Measurements from ENCODE around the gene MAN2A1. TPM values are rescaled to one million over a fixed set of nuclear protein-coding genes. Genes with fewer than 3 reads are reported as not detected.
"Not testable (repeated sequence)": the region's sequence is repeated elsewhere in the genome, so short reads cannot be mapped to it uniquely, and the experiment has no call there.

MAN2A1 gene
- total and polyA plus RNA-seq, 10 donors, result 9.5 to 84.8 (median 54.5) TPM

GRCh38 chr5:109756543-109757185 is 66.9 kb downstream of the MAN2A1 start:
- Histone ChIP-seq H3K4me1 (peaks cover 0 to 17% (median 2%) of the 10 kb centered on the region in 6 donors), H3K4me3 (no peak overlapping the region), H3K27me3 (replicated peaks in 1 of 7) (no peaks in the 10 kb centered on the region), H3K9me3 (peaks cover 0 to 9% (median 8%) of the 10 kb centered on the region in 8 donors), H3K27ac (no peak overlapping the region), H3K36me3 (peaks cover 0 to 41% (median 5%) of the 10 kb centered on the region in 6 donors)
- TF ChIP-seq POLR2A (IDR thresholded peaks at IDR 0.05), result no peak
- no peak for TF ChIP-seq POLR2AphosphoS5 (IDR thresholded peaks at IDR 0.05)
- no peak for TF ChIP-seq CTCF (IDR thresholded peaks at IDR 0.05 in 8 of 11, conservative IDR thresholded peaks at IDR 0.05 in 3 of 11)
- intact Hi-C loops (cut with DNase I; ENCODE audit: low total_unique reads), result no loop called here
- no peak for DNase-seq
- WGBS, 5 donors, result 75 to 76% (median 76%) methylated on average over 6 of the region's 6 CpGs

- Histone ChIP-seq H3K4me3 (no peak overlapping the region), H3K36me3 (peaks cover 0 to 45% (median 7%) of the 10 kb centered on the region in 6 donors), H3K9me3 (peaks cover 0 to 9% (median 8%) of the 10 kb centered on the region in 8 donors), H3K4me1 (peaks cover 0 to 17% (median 2%) of the 10 kb centered on the region in 6 donors), H3K27ac (no peak overlapping the region), H3K27me3 (replicated peaks in 1 of 7) (no peaks in the 10 kb centered on the region)
- intact Hi-C loops (cut with DNase I; ENCODE audit: low total_unique reads), result no loop called here
- TF ChIP-seq CTCF (IDR thresholded peaks at IDR 0.05 in 8 of 11, conservative IDR thresholded peaks at IDR 0.05 in 3 of 11), result no peak
- TF ChIP-seq POLR2AphosphoS5 (IDR thresholded peaks at IDR 0.05), result no peak
- no peak for TF ChIP-seq POLR2A (IDR thresholded peaks at IDR 0.05)
- DNase-seq, result no peak
Measured at GRCh38 chr5:109757490-109757889, 67.8 kb downstream of the MAN2A1 start.

GRCh38 chr5:109759306-109759705 is 69.6 kb downstream of the MAN2A1 start:
- Histone ChIP-seq H3K4me3 (no peak overlapping the region), H3K27me3 (replicated peaks in 1 of 7) (no peaks in the 10 kb centered on the region), H3K9me3 (peaks cover 0 to 19% (median 14%) of the 10 kb centered on the region in 8 donors), H3K36me3 (peaks cover 0 to 62% (median 11%) of the 10 kb centered on the region in 6 donors), H3K27ac (peak overlapping the region in 4 of 8 donors; percentile 14 to 48 (median 44)), H3K4me1 (peaks cover 0 to 17% (median 2%) of the 10 kb centered on the region in 6 donors)
- TF ChIP-seq CTCF (IDR thresholded peaks at IDR 0.05 in 8 of 11, conservative IDR thresholded peaks at IDR 0.05 in 3 of 11) (no peak), POLR2AphosphoS5 (IDR thresholded peaks at IDR 0.05) (no peak), POLR2A (IDR thresholded peaks at IDR 0.05) (no peak)
- intact Hi-C loops (cut with DNase I; ENCODE audit: low total_unique reads), result no loop called here
- DNase-seq, result no peak

- WGBS, 5 donors, result 95 to 98% (median 96%) methylated on average over 4 of the region's 4 CpGs
- H3K27ac ChIP-seq; H3K4me3 ChIP-seq; DNase-seq; H3K27me3 ChIP-seq (replicated peaks in 1 of 7); intact Hi-C loops (cut with DNase I; ENCODE audit: low total_unique reads): not testable (repeated sequence)
- peaks cover 0 to 17% (median 2%) of the 10 kb centered on the region in 6 donors for H3K4me1 ChIP-seq
- H3K36me3 ChIP-seq, result peaks cover 0 to 58% (median 11%) of the 10 kb centered on the region in 6 donors
- peaks cover 0 to 19% (median 14%) of the 10 kb centered on the region in 8 donors for H3K9me3 ChIP-seq
Measured at GRCh38 chr5:109760130-109760529, 70.4 kb downstream of the MAN2A1 start.

All from spleen (tissue), 11 donors.